ENCODE measurements around the gene MTARC2.

MTARC2 gene

DNA sequence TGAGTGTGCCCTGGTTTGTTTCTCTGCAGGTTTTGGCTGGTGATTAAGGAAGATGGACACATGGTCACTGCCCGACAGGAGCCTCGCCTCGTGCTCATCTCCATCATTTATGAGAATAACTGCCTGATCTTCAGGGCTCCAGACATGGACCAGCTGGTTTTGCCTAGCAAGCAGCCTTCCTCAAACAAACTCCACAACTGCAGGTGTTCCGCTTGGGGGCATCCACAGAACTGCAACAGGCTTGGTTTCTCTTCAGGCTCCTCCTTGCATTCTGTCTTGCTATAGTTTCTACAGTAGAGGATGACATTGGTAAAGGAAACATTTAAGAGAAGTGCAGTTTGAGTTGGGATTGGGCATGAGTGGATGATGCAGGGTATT lies 6.8 kb downstream of the MTARC2 start:
- DNase-seq, result no peak
- Histone ChIP-seq H3K9me3 (ENCODE audit: severe bottlenecking) (no peaks in the 10 kb centered on the region), H3K27ac (no peak overlapping the region), H3K27me3 (ENCODE audit: insufficient read depth, low read depth, severe bottlenecking) (no peaks in the 10 kb centered on the region), H3K4me3 (ENCODE audit: low read depth, low read length) (no peak overlapping the region), H3K36me3 (peaks cover 39% of the 10 kb centered on the region)
- TF ChIP-seq, protein P1, sequence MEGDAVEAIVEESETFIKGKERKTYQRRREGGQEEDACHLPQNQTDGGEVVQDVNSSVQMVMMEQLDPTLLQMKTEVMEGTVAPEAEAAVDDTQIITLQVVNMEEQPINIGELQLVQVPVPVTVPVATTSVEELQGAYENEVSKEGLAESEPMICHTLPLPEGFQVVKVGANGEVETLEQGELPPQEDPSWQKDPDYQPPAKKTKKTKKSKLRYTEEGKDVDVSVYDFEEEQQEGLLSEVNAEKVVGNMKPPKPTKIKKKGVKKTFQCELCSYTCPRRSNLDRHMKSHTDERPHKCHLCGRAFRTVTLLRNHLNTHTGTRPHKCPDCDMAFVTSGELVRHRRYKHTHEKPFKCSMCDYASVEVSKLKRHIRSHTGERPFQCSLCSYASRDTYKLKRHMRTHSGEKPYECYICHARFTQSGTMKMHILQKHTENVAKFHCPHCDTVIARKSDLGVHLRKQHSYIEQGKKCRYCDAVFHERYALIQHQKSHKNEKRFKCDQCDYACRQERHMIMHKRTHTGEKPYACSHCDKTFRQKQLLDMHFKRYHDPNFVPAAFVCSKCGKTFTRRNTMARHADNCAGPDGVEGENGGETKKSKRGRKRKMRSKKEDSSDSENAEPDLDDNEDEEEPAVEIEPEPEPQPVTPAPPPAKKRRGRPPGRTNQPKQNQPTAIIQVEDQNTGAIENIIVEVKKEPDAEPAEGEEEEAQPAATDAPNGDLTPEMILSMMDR (IDR thresholded peaks at IDR 0.05; ENCODE audit: low read depth, low read length), result no peak

DNA sequence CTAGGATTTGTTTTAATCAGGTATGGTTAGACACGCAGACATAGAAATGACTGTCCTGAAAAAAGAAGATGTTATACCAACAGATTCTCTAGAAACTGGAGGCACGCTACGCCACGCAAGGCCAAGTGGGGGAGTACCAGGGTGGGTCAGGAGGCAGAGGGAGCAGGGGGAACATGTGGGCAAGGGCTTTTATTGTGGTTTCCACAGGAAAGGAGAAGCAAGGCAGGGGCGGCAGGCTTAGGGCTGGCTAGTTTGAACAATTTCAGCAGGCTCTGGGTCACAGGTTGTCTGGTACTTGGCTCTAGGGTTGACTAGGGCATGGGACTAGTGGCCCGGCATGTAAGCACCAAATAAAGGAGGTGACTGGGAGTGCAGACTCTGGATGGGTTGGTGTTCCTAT lies 7.2 kb downstream of the MTARC2 start:
- no peaks in the 10 kb centered on the region for H3K9me3 ChIP-seq (ENCODE audit: severe bottlenecking)
- H3K4me3 ChIP-seq (ENCODE audit: low read depth, low read length), result no peak overlapping the region
- DNase-seq, result no peak
- TF ChIP-seq, protein P1 (IDR thresholded peaks at IDR 0.05; ENCODE audit: low read depth, low read length), result no peak
- H3K27me3 ChIP-seq (ENCODE audit: insufficient read depth, low read depth, severe bottlenecking), result no peaks in the 10 kb centered on the region
- peaks cover 39% of the 10 kb centered on the region for H3K36me3 ChIP-seq
- H3K27ac ChIP-seq, result no peak overlapping the region

DNA sequence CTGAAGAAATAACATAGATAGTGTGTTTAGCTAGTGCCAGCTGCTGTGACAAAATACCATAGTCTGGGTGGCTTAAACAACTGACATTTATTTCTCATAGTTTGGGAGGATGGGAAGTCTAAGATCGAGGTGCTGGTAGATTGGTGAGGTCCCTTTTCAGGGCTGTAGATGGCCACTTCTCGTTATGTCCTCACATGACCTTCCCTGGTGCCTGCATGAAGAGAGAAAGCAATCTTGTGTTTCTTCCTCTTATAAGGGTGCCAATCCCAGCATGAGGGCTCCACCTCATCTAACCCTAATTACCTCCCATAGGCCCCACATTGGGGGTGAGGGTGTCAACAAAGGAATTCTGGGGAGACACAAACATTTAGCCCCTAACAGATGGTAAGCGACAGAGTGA lies 9.3 kb downstream of the MTARC2 start:
- H3K4me3 ChIP-seq (ENCODE audit: low read depth, low read length), result no peak overlapping the region
- H3K36me3 ChIP-seq, result peaks cover 50% of the 10 kb centered on the region
- TF ChIP-seq, protein P1 (IDR thresholded peaks at IDR 0.05; ENCODE audit: low read depth, low read length), result no peak
- H3K27me3 ChIP-seq (ENCODE audit: insufficient read depth, low read depth, severe bottlenecking), result no peaks in the 10 kb centered on the region
- DNase-seq, result no peak
- no peak overlapping the region for H3K27ac ChIP-seq
- no peaks in the 10 kb centered on the region for H3K9me3 ChIP-seq (ENCODE audit: severe bottlenecking)

DNA sequence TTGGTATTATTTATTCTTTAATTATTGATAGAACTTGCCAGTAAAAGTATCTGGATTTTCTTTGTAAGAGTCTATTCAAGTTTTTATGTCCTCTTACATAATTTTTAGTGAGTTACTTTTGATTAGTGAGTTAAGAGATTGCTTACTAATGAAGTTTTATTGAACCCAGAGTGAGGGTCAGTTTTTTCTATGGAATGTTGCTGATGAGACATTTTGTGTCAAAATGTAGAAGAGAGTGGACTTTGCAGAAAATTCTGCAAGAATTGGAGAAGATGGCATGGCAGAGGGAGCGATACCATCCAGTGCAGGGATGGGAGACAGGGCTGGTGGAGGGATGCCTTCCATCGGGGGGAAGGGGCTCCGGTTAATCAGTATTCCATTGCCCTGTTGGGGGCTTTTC lies 11.0 kb downstream of the MTARC2 start:
- Histone ChIP-seq H3K27me3 (ENCODE audit: insufficient read depth, low read depth, severe bottlenecking) (no peaks in the 10 kb centered on the region), H3K36me3 (peaks cover 56% of the 10 kb centered on the region), H3K27ac (no peak overlapping the region), H3K4me3 (ENCODE audit: low read depth, low read length) (no peak overlapping the region), H3K9me3 (ENCODE audit: severe bottlenecking) (no peaks in the 10 kb centered on the region)
- DNase-seq, result no peak
- TF ChIP-seq, protein P1 (IDR thresholded peaks at IDR 0.05; ENCODE audit: low read depth, low read length), result no peak

DNA sequence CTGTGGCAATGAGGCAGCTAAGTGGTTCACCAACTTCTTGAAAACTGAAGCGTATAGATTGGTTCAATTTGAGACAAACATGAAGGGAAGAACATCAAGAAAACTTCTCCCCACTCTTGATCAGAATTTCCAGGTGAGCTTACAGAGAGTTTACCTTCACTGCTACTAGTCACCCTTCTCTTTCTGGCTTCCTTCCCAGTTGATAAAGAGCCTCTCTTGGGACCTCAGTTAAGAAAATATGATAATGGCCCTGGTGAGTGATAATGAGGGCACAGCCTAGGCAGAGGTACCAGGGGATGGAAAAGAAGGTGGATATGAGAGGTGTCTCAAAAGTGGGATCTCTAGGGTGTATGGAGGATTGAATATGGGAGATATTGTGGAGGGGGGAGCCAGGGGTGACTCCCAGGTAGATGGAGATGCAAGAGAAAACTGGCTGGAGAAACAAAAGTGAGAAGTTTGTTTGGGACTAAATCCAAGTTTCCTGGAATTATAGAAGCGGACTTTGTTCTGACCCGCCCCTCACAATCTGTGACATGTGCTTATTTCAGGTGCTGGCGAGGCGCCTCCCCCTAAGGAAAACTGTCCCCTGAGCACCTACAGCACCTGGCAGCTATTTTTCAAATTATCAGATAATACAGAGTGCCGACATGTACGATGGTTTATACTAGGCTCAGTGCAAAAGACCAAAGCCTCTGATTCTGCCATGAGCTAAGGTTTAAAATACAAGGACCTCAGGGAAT lies 13.7 kb downstream of the MTARC2 start:
- no peak overlapping the region for H3K27ac ChIP-seq

More for the DNA sequence above, 13.7 kb downstream of the MTARC2 start:
- no peaks in the 10 kb centered on the region for H3K9me3 ChIP-seq (ENCODE audit: severe bottlenecking)
- DNase-seq, result no peak
- no peak overlapping the region for H3K4me3 ChIP-seq (ENCODE audit: low read depth, low read length)
- H3K27me3 ChIP-seq (ENCODE audit: insufficient read depth, low read depth, severe bottlenecking), result no peaks in the 10 kb centered on the region
- H3K36me3 ChIP-seq, result peaks cover 47% of the 10 kb centered on the region
- TF ChIP-seq, protein P1 (IDR thresholded peaks at IDR 0.05; ENCODE audit: low read depth, low read length), result no peak

Measured in WERI-Rb-1 (cell line).